AG20443 (cell line): ENCODE measurements around the gene LPCAT3.

Experiments
- DNase-seq: peaks from one replicate; pipeline ENCODE4 v3.0.0; 2012; ENCODE audit warnings: low spot score, mixed read lengths

Gene LPCAT3

DNA sequence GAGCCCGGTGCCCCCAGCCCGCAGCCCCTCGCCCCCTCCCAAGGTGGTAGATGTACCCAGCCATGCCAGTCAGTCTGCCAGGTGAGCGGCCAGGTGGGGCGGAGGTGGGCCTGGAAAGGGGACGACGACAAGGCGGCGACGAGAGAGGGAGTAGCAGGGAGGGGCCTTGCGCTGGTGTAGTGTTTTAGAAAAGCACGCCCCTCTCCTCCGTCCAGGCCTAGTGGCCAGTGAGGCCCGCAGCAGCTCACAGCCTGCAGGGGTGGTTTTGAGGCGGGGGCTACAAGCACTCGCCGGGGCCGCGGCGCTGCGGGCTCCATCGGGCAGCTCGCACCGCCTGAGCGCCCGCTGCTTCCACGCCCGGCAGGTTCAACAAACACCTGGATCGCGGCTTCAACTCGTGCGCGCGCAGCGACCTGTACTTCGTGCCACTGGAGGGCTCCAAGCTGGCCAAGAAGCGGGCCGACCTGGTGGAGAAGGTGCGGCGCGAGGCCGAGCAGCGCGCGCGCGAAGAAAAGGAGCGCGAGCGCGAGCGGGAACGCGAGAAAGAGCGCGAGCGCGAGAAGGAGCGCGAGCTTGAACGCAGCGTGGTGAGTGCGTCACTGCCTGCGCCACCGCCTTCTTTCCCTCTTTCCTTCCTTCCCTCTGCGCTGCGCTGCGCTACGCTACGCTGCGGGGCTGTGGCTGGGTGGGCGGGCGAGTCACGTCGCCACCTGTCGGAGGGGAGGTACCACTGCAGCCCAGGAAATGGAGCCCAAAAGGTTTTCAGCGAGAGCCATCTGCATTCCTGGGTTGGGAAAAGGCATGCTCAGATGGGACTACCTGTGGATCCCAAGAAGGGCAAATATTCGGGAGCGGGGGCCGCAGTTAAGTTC lies 80.6 kb downstream of the LPCAT3 start:
- peak; percentile 92 for DNase-seq

DNA sequence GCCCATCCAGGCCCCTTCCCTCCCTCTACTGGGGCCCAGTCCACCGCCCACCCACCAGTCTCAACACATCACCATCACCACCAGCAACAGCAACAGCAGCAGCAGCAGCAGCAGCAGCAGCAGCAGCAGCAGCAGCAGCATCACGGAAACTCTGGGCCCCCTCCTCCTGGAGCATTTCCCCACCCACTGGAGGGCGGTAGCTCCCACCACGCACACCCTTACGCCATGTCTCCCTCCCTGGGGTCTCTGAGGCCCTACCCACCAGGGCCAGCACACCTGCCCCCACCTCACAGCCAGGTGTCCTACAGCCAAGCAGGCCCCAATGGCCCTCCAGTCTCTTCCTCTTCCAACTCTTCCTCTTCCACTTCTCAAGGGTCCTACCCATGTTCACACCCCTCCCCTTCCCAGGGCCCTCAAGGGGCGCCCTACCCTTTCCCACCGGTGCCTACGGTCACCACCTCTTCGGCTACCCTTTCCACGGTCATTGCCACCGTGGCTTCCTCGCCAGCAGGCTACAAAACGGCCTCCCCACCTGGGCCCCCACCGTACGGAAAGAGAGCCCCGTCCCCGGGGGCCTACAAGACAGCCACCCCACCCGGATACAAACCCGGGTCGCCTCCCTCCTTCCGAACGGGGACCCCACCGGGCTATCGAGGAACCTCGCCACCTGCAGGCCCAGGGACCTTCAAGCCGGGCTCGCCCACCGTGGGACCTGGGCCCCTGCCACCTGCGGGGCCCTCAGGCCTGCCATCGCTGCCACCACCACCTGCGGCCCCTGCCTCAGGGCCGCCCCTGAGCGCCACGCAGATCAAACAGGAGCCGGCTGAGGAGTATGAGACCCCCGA lies 81.4 kb downstream of the LPCAT3 start:
- no peak for DNase-seq

- no peak for DNase-seq
Measured at GRCh38 chr12:6936194-6936635, 82.1 kb downstream of the LPCAT3 start.

GRCh38 chr12:6935371-6936193 lies 82.7 kb downstream of the LPCAT3 start:
- DNase-seq, result no peak

DNA sequence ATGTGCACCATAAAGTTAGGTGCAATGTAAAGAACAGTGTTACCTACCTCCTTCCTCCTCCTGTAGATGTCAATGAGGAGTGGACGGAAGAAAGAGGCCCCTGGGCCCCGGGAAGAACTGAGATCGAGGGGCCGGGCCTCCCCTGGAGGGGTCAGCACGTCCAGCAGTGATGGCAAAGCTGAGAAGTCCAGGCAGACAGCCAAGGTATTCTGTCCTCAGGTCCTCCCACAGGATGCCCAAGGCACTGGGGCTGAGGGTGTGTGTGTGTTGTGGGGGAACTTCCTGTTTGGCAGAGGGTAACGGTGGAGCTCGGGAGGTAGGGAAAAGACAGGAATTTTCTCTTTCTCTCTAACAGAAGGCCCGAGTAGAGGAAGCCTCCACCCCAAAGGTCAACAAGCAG lies 84.2 kb downstream of the LPCAT3 start:
- no peak for DNase-seq

- no peak for DNase-seq
Measured at GRCh38 chr12:6932766-6933165, 85.5 kb downstream of the LPCAT3 start.

GRCh38 chr12:6929466-6930452 lies 88.5 kb downstream of the LPCAT3 start:
- DNase-seq, result no peak

GRCh38 chr12:6928703-6929407 lies 89.4 kb downstream of the LPCAT3 start:
- no peak for DNase-seq

- peak; percentile 45 for DNase-seq
Measured at GRCh38 chr12:6928022-6928702, 90.1 kb downstream of the LPCAT3 start.

- peak; percentile 80 for DNase-seq
Measured at GRCh38 chr12:6927379-6928021, 90.8 kb downstream of the LPCAT3 start, which contains the start of gene ATN1. TSS of gene ATN1 (plus strand) at chr12:6927959. CDS start at chr12:6934002, 6,043 bp downstream.
